Stomach smooth muscle (tissue), 2 donors: ENCODE measurements around the gene SHB.

ENCODE experiments used
- H3K27ac ChIP-seq: one replicate; pipeline ENCODE4 v1.7.0; 2013; ENCODE audit warnings: mild to moderate bottlenecking, low read length, inconsistent platforms
- H3K27me3 ChIP-seq, 2 donors: one replicate each; pipeline ENCODE4 v1.7.0; 2013; ENCODE audit warnings: low read length in 2 of 2; ENCODE audit not compliant: insufficient read depth in 2 of 2, control insufficient read depth in 1 of 2
- H3K36me3 ChIP-seq, 2 donors: one replicate each; pipeline ENCODE4 v1.7.0; 2013; ENCODE audit warnings: low read length in 2 of 2; ENCODE audit not compliant: control insufficient read depth in 2 of 2, insufficient read depth in 2 of 2
- H3K4me1 ChIP-seq: one replicate; pipeline ENCODE4 v1.7.0; 2013; ENCODE audit warnings: low read length; ENCODE audit not compliant: control insufficient read depth, insufficient read depth
- H3K4me3 ChIP-seq, 2 donors: one replicate each; pipeline ENCODE4 v1.7.0; 2013; ENCODE audit warnings: low read length in 2 of 2
- H3K9ac ChIP-seq, 2 donors: one replicate each; pipeline ENCODE4 v1.7.0; 2013; ENCODE audit warnings: low read length in 2 of 2, mild to moderate bottlenecking in 1 of 2
- H3K9me3 ChIP-seq, 2 donors: one replicate each; pipeline ENCODE4 v1.7.0; 2013; ENCODE audit warnings: low read length in 2 of 2; ENCODE audit not compliant: control insufficient read depth in 2 of 2
- donor health status: healthy.
- donor health status: Pancreatic carcinoma.

The SHB gene

GRCh38 chr9:38103340-38103739 is 34.3 kb upstream of the SHB start:
- Histone ChIP-seq H3K4me3 (no peak overlapping the region), H3K27me3 (peaks cover 0 to 4% of the 10 kb centered on the region in 2 donors), H3K9ac (no peak overlapping the region), H3K9me3 (no peaks in the 10 kb centered on the region), H3K36me3 (no peaks in the 10 kb centered on the region), H3K27ac (no peak overlapping the region), H3K4me1 (no peaks in the 10 kb centered on the region)

- no peak overlapping the region for H3K4me3 ChIP-seq
- H3K9ac ChIP-seq = no peak overlapping the region
- no peaks in the 10 kb centered on the region for H3K4me1 ChIP-seq
- no peak overlapping the region for H3K27ac ChIP-seq
- no peaks in the 10 kb centered on the region for H3K36me3 ChIP-seq
- H3K9me3 ChIP-seq = no peaks in the 10 kb centered on the region
- H3K27me3 ChIP-seq = peaks cover 0 to 4% of the 10 kb centered on the region in 2 donors
Observed at GRCh38 chr9:38101423-38101822, 32.4 kb upstream of the SHB start.

- no peak overlapping the region for H3K9ac ChIP-seq
- no peaks in the 10 kb centered on the region for H3K9me3 ChIP-seq
- H3K27me3 ChIP-seq = no peaks in the 10 kb centered on the region
- H3K4me3 ChIP-seq = no peak overlapping the region
- H3K27ac ChIP-seq = no peak overlapping the region
- no peaks in the 10 kb centered on the region for H3K36me3 ChIP-seq
- H3K4me1 ChIP-seq = no peaks in the 10 kb centered on the region
Observed at GRCh38 chr9:38096238-38096805, 27.3 kb upstream of the SHB start.

GRCh38 chr9:38094165-38094564 is 25.1 kb upstream of the SHB start:
- Histone ChIP-seq H3K9me3 (no peaks in the 10 kb centered on the region), H3K4me3 (no peak overlapping the region), H3K27ac (no peak overlapping the region), H3K4me1 (no peaks in the 10 kb centered on the region), H3K27me3 (no peaks in the 10 kb centered on the region), H3K9ac (no peak overlapping the region), H3K36me3 (no peaks in the 10 kb centered on the region)

- H3K36me3 ChIP-seq = no peaks in the 10 kb centered on the region
- no peaks in the 10 kb centered on the region for H3K27me3 ChIP-seq
- no peak overlapping the region for H3K9ac ChIP-seq
- no peak overlapping the region for H3K4me3 ChIP-seq
- H3K27ac ChIP-seq = no peak overlapping the region
- H3K9me3 ChIP-seq = no peaks in the 10 kb centered on the region
- peaks cover 5% of the 10 kb centered on the region for H3K4me1 ChIP-seq
Observed at GRCh38 chr9:38092656-38093055, 23.6 kb upstream of the SHB start.

GRCh38 chr9:38092200-38092524 is 23.1 kb upstream of the SHB start:
- H3K36me3 ChIP-seq = no peaks in the 10 kb centered on the region
- H3K27ac ChIP-seq = no peak overlapping the region
- no peak overlapping the region for H3K9ac ChIP-seq
- H3K4me1 ChIP-seq = peaks cover 5% of the 10 kb centered on the region
- no peak overlapping the region for H3K4me3 ChIP-seq
- H3K9me3 ChIP-seq = no peaks in the 10 kb centered on the region
- no peaks in the 10 kb centered on the region for H3K27me3 ChIP-seq

GRCh38 chr9:38091310-38092199 is 22.5 kb upstream of the SHB start:
- Histone ChIP-seq H3K9me3 (no peaks in the 10 kb centered on the region), H3K9ac (no peak overlapping the region), H3K4me3 (no peak overlapping the region), H3K27me3 (no peaks in the 10 kb centered on the region), H3K36me3 (no peaks in the 10 kb centered on the region), H3K4me1 (peaks cover 5% of the 10 kb centered on the region), H3K27ac (no peak overlapping the region)

GRCh38 chr9:38090170-38090569 is 21.1 kb upstream of the SHB start:
- H3K27me3 ChIP-seq = no peaks in the 10 kb centered on the region
- H3K9ac ChIP-seq = no peak overlapping the region
- no peak overlapping the region for H3K27ac ChIP-seq
- H3K36me3 ChIP-seq = no peaks in the 10 kb centered on the region
- H3K4me1 ChIP-seq = peaks cover 5% of the 10 kb centered on the region
- no peaks in the 10 kb centered on the region for H3K9me3 ChIP-seq
- no peak overlapping the region for H3K4me3 ChIP-seq

- Histone ChIP-seq H3K27me3 (no peaks in the 10 kb centered on the region), H3K4me3 (no peak overlapping the region), H3K9ac (no peak overlapping the region), H3K27ac (no peak overlapping the region), H3K4me1 (peaks cover 5% of the 10 kb centered on the region), H3K36me3 (no peaks in the 10 kb centered on the region), H3K9me3 (no peaks in the 10 kb centered on the region)
Observed at GRCh38 chr9:38089387-38090165, 20.5 kb upstream of the SHB start.

- no peaks in the 10 kb centered on the region for H3K9me3 ChIP-seq
- peaks cover 5% of the 10 kb centered on the region for H3K4me1 ChIP-seq
- H3K27ac ChIP-seq = no peak overlapping the region
- no peaks in the 10 kb centered on the region for H3K36me3 ChIP-seq
- no peak overlapping the region for H3K4me3 ChIP-seq
- no peaks in the 10 kb centered on the region for H3K27me3 ChIP-seq
- H3K9ac ChIP-seq = no peak overlapping the region
Observed at GRCh38 chr9:38088006-38088925, 19.2 kb upstream of the SHB start.
